NCI-H128 (cell line): ENCODE measurements around the gene SREBF1.
A peak's percentile ranks its signal among the peaks of the same experiment; 100 is the strongest.

Experiments
- DNase-seq: peaks from one replicate; lab custom pipeline; 2025; ENCODE audit not compliant: unreplicated experiment; lab: John Stamatoyannopoulos, UW

SREBF1 gene

DNA sequence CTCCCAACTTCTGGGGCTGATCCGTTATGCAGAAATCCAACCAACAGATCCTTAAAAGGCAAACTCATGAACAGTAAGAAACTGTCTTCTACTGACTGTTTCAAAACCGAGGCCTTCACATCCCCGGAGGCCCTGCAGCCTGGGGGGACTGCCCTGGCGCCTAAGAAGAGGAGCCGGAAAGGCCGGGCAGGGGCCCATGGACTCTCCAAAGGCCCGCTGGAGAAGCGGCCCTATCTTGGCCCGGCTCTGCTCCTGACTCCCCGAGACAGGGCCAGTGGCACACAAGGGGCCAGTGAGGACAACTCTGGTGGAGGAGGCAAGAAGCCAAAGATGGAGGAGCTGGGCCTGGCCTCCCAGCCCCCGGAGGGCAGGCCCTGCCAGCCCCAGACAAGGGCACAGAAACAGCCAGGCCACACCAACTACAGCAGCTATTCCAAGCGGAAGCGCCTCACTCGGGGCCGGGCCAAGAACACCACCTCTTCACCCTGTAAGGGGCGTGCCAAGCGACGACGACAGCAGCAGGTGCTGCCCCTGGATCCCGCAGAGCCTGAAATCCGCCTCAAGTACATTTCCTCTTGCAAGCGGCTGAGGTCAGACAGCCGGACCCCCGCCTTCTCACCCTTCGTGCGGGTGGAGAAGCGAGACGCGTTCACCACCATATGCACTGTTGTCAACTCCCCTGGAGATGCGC is 39.5 kb downstream of the SREBF1 start:
- DNase-seq, result no peak

DNA sequence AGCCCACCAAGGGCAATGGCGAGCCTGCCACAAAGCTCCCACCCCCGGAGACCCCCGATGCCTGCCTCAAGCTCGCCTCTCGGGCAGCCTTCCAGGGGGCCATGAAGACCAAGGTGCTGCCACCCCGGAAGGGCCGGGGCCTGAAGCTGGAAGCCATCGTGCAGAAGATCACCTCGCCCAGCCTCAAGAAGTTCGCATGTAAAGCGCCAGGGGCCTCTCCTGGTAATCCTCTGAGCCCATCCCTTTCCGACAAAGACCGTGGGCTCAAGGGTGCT is 40.1 kb downstream of the SREBF1 start:
- DNase-seq, result no peak

DNA sequence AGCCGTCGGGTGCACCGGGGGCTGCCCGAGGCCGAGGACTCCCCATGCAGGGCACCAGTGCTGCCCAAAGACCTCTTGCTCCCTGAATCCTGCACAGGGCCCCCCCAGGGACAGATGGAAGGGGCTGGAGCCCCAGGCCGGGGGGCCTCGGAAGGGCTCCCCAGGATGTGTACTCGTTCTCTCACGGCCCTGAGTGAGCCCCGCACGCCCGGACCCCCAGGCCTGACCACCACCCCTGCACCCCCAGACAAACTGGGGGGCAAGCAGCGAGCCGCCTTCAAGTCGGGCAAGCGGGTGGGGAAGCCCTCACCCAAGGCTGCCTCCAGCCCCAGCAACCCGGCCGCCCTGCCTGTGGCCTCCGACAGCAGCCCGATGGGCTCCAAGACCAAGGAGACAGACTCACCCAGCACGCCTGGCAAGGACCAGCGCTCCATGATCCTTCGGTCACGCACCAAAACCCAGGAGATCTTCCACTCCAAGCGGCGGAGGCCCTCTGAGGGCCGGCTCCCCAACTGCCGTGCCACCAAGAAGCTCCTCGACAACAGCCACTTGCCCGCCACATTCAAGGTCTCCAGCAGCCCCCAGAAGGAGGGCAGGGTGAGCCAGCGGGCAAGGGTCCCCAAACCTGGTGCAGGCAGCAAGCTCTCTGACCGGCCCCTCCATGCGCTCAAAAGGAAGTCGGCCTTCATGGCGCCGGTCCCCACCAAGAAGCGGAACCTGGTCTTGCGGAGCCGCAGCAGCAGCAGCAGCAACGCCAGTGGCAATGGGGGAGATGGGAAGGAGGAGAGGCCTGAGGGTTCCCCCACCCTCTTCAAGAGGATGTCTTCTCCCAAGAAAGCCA is 40.6 kb downstream of the SREBF1 start:
- no peak for DNase-seq

DNA sequence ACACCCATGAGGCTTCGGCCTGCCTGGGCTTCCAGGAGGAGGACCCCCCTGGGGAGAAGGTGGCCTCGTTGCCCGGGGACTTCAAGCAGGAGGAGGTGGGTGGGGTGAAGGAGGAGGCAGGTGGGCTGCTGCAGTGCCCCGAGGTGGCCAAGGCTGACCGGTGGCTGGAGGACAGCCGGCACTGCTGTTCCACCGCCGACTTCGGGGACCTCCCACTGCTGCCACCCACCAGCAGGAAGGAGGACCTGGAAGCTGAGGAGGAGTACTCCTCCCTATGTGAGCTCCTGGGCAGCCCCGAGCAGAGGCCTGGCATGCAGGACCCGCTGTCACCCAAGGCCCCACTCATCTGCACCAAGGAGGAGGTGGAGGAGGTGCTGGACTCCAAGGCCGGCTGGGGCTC is 41.5 kb downstream of the SREBF1 start:
- DNase-seq, result no peak

DNA sequence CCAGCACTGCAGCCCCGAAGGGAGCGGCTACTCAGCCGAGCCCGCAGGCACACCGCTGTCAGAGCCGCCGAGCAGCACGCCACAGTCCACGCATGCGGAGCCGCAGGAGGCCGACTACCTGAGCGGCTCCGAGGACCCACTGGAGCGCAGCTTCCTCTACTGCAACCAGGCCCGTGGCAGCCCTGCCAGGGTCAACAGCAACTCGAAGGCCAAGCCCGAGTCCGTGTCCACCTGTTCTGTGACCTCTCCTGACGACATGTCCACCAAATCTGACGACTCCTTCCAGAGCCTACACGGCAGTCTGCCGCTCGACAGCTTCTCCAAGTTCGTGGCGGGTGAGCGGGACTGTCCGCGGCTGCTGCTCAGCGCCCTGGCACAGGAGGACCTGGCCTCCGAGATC is 42.4 kb downstream of the SREBF1 start:
- no peak for DNase-seq

DNA sequence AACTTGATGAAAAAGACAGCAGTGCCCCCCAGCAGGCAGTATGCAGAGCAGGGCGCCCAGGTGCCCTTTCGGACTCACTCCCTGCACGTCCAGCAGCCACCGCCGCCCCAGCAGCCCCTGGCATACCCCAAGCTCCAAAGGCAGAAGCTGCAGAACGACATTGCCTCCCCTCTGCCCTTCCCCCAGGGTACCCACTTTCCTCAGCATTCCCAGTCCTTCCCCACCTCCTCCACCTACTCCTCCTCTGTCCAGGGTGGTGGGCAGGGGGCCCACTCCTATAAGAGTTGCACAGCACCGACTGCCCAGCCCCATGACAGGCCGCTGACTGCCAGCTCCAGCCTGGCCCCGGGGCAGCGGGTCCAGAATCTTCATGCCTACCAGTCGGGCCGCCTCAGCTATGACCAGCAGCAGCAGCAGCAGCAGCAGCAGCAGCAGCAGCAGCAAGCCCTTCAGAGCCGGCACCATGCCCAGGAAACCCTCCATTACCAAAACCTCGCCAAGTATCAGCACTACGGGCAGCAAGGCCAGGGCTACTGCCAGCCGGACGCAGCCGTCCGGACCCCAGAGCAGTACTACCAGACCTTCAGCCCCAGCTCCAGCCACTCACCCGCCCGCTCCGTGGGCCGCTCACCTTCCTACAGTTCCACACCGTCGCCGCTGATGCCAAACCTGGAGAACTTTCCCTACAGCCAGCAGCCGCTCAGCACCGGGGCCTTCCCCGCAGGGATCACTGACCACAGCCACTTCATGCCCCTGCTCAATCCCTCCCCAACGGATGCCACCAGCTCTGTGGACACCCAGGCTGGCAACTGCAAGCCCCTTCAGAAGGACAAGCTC is 43.2 kb downstream of the SREBF1 start:
- no peak for DNase-seq

DNA sequence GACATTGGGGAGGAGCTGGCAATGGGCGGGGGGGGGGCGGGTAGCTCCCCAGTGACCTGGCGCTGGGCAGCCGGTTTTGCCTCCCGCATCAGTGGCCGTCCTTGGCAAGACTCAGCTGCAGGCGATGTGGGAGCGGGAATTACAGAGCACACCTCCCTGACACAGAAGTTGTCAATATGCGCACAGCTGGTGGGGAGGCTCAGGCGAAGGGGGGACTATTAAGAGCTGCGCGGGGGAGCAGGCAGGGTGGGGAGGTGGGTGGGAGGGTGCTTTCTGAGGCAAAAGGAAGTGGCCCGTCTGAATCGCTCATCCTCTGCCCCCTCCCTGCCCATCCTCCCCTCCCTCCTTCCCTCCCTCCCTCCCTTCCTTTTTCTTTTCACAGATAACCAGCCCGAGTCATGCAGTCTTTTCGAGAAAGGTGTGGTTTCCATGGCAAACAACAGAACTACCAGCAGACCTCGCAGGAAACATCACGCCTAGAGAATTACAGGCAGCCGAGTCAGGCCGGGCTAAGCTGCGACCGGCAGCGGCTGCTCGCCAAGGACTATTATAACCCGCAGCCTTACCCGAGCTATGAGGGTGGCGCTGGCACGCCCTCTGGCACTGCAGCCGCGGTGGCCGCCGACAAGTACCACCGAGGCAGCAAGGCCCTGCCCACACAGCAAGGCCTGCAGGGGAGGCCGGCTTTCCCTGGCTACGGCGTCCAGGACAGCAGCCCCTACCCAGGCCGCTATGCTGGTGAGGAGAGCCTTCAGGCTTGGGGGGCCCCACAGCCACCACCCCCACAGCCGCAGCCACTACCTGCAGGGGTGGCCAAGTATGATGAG is 44.0 kb downstream of the SREBF1 start:
- no peak for DNase-seq

DNA sequence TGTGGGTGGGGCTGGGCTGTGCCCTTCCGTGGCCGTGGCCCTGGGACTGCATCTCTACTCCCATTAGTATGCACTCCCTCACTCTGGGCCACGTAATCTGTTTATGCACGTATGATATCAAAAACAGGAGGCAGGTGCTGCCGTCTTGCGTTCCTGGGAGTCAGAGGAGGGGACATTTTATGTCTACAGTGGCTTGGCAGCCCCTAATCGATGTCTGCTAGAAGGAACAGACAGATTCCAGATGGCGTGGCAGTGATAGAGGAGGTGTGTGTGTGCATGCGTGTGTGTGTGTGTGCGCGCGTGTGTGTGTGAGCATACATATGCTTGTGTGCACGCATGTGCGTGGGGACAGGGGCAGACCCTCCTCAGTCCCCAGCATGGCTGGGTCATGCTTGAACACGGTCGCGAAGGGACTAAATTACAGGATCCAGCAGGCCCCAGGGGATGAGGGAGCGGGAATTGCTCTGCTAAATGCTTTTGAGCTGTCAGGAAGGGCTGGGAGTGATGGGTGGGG is 44.7 kb downstream of the SREBF1 start:
- DNase-seq, result no peak

DNA sequence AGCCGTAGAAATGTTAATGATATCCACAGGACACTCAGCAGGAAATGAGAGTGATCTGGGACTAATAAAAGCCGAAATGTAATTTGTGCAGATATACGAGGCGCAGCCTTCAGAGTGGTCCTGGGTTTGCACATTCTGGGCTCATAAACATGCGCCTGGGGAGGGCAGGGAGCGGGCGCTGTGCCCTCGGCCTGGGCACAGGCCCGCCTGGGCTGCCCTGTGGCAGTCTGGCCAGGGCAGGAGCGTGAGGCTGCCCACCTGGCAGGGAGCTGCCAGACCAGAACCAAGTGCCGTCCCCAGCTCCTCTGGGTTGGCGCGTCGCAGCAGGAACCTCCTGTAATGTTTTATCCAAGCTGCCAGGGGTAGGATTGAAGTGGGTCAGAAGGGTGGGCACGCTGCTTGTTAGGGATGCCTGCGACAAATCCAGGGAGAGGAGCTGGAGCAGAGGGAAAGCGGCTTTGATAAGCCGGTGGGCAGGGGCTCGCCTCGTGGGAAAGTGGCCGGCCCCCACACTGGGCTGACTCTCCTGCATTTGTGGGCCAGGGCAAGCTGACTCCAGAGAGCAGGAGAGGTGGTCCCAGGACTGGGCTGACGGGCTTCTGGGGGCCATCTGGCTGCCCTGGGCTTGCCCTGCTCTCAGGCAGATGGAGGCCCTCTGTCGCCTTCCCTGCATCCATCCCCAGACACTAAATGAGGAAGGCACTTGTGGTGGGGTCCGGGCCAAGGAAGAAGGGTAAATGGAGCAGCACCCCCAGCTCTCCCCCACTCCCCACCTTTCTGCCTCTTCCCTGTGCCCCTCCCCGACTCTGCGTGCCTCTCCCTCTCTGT is 45.9 kb downstream of the SREBF1 start:
- DNase-seq, result no peak

DNA sequence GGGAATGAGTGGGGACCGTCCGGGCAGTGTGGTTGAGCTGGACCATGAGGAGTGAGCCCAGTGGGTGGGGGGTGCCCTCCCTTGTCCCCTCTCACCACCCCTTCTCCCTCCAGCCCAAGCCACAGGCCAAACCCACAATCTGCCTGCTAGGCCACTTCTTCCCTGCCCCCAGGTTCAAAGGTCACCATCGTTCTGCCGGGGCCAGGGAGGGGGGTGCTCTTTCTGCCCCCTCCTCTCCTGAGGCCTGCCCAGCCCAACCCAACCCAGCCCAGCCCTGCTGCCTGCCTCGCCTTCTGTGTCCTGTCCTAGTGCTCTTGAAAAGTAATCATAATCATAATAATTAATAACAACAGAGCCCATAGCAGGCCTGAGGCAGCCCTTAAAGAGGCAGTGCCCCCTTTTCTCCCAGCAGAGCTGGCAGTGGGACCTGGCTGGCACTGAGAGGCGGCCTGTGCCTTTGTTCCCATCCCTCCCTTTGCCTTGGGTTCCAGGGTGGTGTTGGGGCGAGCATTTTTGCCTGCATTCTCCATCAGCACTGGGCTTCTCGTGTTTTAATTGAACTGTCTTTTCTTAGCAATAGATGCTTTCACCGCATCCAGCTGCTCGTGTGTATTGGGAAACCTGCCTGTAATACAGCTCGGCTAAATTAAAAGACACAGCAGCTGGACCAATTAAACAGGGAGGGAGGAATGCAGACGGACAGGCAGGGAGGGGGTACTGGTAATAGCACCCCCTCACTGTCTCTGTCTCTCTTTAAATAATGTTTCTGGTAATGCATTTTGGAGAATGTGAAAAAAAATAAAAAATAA is 46.8 kb downstream of the SREBF1 start:
- DNase-seq, result no peak

DNA sequence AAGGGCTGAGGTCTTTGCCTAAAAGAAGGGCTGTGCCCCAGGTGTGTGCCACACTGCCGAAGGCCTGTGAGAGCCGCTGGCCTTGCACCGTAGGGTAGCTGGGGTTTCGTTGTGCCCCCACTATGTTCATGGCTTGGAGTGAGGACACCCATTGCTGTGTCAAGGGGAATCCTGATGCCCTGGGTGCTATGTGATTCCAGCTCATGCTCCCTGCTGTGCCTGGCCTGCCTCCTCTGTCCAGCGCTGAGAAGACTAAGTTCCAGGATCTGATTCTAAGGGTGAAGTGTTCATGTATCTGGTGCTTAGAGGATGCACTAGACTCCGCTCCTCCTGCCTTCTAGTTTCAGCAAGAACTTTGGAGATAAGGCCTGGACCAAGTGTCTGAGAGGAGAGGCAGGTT is 47.4 kb downstream of the SREBF1 start:
- DNase-seq, result no peak

DNA sequence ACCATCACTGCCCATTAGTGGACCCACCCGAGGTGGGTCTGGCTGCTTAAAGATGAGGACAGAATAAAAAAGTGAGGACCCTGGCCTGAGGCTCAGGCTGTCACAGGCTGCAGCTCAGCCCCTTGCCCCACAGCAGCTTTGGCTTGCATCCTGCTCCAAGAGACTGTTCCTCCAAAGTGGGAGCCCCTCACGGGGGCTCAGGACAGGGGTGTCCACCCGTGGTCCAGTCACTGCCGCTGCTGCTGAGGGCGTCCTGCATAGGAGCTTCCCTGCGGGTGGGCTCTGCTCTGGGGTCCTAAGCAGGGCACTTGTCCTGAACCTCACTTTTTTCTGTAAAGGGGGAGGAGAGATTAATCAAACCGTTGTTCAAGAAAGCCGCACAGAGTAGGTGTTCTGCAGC is 47.8 kb downstream of the SREBF1 start:
- DNase-seq, result no peak

DNA sequence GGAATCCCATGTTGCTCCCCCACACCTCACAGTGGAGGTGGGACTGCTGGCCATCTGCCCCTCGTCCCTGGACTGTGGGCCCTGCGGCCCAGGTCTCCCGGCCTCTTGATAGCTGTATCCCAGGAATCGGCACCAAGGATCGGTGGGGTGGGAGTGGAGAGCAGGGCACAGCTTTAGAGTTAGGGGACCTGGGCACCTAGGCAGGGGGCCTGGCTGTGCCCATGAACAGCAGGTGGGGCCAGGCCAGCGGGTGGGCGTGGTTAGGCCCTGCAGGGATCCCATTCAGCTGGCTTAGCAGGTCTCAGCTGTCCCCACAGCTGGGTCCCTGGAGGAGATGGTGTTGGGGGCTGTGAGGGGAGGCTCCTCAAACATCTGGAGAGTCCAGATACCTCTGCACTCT is 49.2 kb downstream of the SREBF1 start:
- DNase-seq, result no peak

DNA sequence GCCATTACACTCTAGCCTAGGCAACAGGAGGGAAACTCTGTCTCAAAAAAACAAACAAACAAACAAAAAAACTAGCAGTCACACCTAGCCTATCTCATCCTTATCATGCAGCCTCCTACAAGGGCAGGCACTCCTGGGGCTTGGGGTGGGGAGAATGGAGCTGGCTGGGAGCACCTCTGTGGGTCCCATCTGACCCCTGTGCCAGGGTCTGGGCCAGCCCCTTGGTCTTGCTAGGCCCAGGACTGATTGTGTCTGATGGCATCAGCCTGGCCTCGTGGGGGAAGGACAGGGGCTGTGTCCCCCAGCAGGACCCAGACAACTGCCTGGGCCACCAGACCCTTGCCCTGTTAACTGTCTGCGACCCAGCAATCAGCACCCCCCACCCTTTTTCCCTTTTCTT is 49.8 kb downstream of the SREBF1 start:
- no peak for DNase-seq

DNA sequence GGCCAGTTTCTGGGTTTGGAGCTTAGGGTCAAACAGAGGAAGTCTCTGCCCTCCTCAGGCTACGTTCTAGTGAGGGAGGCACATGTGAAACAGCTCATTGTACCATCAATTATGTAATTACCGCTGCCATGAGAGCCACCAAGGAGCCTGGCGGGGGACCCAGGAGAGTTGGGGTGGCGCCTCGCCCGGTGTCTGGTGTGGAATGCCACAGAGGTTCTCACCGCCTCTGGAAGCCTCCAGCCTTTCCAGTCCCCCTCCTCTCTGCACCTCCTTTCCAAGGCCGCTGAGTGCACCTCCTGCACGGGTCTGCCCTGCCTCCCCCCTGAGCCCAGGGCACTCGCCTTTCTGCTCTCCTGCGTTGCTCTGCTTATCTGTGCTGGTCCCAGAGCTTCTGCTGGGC is 51.4 kb downstream of the SREBF1 start:
- DNase-seq, result no peak

DNA sequence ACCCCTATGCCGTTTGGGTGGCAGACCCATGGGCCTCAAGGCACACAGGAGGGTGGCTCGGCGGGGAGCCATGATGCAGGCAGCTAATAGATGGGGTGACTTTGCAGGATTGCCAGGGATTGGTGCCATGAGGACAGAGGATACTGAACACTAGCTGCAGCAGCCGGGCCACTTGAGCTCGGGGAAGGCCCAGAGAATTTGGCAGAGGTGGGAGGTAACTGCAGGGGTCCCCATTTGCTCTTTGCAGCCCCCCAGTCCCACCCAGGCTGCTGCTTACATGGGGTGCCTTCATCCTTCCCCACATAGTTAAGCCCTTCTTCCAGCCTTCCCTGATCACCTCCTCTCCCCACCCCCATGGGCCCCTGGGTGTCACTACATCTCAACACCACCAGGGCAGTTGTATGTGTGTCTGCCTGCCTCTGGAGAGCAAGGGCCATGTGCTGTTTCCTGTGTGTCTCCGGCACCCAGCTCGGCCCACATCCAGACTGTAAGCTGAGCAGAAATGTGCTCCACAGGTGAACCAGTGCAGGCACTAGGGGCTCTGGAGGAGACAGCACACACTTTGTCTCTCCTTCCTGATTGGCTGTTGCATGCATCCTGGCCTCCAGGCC is 52.0 kb downstream of the SREBF1 start:
- DNase-seq, result no peak

DNA sequence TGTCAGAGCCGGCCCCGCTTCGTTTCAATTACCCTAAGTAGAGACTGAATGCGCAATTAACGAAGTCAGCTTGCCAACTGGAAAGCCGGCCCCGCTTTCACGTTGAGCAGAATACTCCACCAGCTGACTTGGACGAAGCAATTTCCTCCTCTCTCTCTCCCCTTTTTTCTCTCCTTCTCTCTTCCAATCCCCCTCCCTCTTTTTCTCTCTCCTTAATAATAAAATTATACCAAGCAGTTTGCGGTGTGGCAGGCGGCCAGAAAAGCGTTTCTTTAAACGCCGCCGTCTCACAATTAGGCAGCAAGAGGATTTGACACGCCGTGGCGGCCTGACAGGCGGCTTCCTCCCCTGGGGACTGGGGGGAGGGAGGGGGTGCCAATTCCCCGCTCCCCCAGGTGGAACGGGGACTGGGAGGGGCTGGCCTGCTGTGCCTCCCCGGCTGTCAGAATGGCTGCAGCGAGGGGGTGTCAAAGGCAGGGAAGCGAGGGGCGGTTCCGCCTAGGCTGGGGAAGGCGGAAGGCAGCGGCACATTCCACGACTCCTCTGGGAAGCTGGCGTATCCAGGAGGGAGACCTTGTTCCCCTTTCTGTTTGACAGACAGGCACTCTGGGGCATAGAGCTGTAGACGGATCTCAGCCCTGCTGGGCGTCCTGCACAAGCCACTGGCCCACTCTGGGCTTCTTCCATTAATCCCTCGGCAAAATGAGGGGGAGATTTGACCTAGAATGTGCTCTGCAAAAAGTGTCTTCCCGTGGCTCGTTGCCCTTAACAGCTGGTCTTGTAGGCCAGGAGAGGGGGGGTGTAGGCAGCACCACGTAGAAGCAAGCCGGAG is 52.7 kb downstream of the SREBF1 start:
- DNase-seq, result peak; percentile 44
